ENCODE measurements around the gene TCEANC2. TPM values are rescaled to one million over a fixed set of nuclear protein-coding genes. Genes with fewer than 3 reads are reported as not detected.
"Not testable (repeated sequence)": the region's sequence is repeated elsewhere in the genome, so short reads cannot be mapped to it uniquely, and the experiment has no call there.

TCEANC2 gene
- total RNA-seq, 2 donors from 2014 or later: 2.0 to 7.8 TPM

DNA sequence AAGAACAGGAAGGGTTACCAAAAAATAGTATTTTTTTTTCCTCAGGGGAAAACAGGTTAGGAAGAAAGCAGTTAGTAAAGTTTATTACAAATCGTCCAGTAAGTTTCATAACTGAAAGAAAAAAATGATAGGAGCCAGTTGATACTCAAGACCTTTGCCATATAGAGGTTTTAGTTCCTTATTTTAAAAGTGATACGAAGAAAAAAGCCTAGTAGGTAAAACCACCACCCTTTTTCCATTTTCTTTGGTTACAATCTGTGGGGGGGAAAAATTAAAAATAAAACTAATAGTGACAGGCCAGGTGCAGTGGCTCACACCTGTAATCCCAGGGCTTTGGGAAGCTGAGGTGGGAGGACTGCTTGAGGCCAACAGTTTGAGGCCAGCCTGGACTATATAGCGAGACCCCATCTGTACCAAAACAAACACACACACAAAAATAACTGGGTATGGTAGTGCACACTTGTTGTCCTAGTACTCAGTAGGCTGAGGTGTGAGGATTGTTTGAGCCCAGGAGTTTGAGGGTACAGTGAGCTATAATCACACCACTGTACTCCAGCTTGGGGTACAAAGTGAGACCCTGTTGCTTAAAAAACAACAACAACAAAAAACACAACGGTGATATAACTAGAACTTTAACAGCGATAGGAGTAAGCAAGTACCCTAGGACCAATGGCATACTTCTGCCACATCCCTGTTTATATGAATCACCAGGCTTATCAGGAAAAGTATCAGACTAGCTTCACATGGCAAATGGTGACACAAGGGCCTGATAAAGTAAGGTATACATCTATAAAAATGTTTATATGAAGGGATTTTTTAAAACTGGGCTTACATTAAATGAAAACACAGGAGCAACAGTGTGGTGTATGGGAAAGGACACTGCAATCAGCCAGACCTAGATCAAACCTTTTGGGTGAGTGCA, 5.8 kb upstream of the TCEANC2 start:
- TF ChIP-seq, protein P1, sequence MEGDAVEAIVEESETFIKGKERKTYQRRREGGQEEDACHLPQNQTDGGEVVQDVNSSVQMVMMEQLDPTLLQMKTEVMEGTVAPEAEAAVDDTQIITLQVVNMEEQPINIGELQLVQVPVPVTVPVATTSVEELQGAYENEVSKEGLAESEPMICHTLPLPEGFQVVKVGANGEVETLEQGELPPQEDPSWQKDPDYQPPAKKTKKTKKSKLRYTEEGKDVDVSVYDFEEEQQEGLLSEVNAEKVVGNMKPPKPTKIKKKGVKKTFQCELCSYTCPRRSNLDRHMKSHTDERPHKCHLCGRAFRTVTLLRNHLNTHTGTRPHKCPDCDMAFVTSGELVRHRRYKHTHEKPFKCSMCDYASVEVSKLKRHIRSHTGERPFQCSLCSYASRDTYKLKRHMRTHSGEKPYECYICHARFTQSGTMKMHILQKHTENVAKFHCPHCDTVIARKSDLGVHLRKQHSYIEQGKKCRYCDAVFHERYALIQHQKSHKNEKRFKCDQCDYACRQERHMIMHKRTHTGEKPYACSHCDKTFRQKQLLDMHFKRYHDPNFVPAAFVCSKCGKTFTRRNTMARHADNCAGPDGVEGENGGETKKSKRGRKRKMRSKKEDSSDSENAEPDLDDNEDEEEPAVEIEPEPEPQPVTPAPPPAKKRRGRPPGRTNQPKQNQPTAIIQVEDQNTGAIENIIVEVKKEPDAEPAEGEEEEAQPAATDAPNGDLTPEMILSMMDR (IDR thresholded peaks at IDR 0.05): no peak
- Histone ChIP-seq H3K27me3 (replicated peaks; ENCODE audit: insufficient read depth) (no peaks in the 10 kb centered on the region), H3K36me3 (peaks cover 6% of the 10 kb centered on the region), H3K4me3 (no peak overlapping the region), H3K27ac (no peak overlapping the region), H3K9me3 (no peaks in the 10 kb centered on the region), H3K4me1 (ENCODE audit: control insufficient read depth in 1 of 2, low read depth in 2 of 2) (peaks cover 29 to 44% of the 10 kb centered on the region in 2 donors)
- ATAC-seq (ENCODE audit: insufficient number of reproducible peaks, low FRiP score, low read depth): no peak
- no peak for DNase-seq (ENCODE audit: low spot score)

GRCh38 chr1:54050435-54050834, 3.0 kb upstream of the TCEANC2 start:
- not testable (repeated sequence) for ATAC-seq (ENCODE audit: insufficient number of reproducible peaks, low FRiP score, low read depth); DNase-seq (ENCODE audit: low spot score); H3K27ac ChIP-seq; H3K9me3 ChIP-seq; H3K27me3 ChIP-seq (replicated peaks; ENCODE audit: insufficient read depth); H3K4me3 ChIP-seq; H3K36me3 ChIP-seq
- peaks cover 29 to 44% of the 10 kb centered on the region in 2 donors for H3K4me1 ChIP-seq (ENCODE audit: control insufficient read depth in 1 of 2, low read depth in 2 of 2)

GRCh38 chr1:54051933-54052430, 1.4 kb upstream of the TCEANC2 start:
- Histone ChIP-seq H3K27me3 (replicated peaks; ENCODE audit: insufficient read depth) (no peaks in the 10 kb centered on the region), H3K27ac (peak overlapping the region; percentile 96 to 97), H3K4me3 (peak overlapping the region; percentile 85), H3K9me3 (no peaks in the 10 kb centered on the region), H3K36me3 (no peaks in the 10 kb centered on the region), H3K4me1 (ENCODE audit: control insufficient read depth in 1 of 2, low read depth in 2 of 2) (peaks cover 28 to 44% of the 10 kb centered on the region in 2 donors)
- ATAC-seq (ENCODE audit: insufficient number of reproducible peaks, low FRiP score, low read depth) (no peak), DNase-seq (ENCODE audit: low spot score) (no peak)
- TF ChIP-seq, protein P1 (IDR thresholded peaks at IDR 0.05): no peak

DNA sequence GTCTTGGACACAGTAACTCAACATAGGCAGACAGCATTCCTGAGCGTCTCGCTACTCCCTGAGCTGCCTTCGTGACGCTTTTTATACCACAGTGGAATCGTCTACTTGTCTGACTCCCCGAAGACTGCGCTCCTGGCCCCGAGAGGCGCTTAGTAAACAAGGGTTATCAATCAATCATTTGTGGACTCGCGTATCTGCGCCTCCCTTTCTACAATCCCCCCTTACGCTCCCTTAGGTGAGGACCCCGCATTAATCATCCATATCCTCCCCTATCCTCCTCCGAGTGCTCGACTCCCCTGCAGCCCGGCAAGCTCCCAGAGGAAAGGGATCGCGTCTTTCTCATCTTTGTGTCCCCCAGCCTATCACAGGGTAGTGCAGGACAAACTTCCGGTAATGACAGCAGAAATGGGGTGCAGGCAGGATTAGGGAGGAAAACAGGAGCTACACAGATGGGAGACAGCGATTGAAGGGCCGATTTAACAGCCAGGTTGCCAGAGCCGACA, 926 bp upstream of the TCEANC2 start:
- Histone ChIP-seq H3K36me3 (no peaks in the 10 kb centered on the region), H3K4me3 (peak overlapping the region; percentile 85), H3K27me3 (replicated peaks; ENCODE audit: insufficient read depth) (no peaks in the 10 kb centered on the region), H3K27ac (peak overlapping the region; percentile 96 to 97), H3K4me1 (ENCODE audit: control insufficient read depth in 1 of 2, low read depth in 2 of 2) (peaks cover 23 to 39% of the 10 kb centered on the region in 2 donors), H3K9me3 (no peaks in the 10 kb centered on the region)
- DNase-seq (ENCODE audit: low spot score) (no peak), ATAC-seq (ENCODE audit: insufficient number of reproducible peaks, low FRiP score, low read depth) (peak; percentile 27)
- TF ChIP-seq, protein P1 (IDR thresholded peaks at IDR 0.05): no peak

- Histone ChIP-seq H3K27me3 (replicated peaks; ENCODE audit: insufficient read depth) (no peaks in the 10 kb centered on the region), H3K36me3 (no peaks in the 10 kb centered on the region), H3K4me3 (peak overlapping the region; percentile 85), H3K4me1 (ENCODE audit: control insufficient read depth in 1 of 2, low read depth in 2 of 2) (peaks cover 17 to 25% of the 10 kb centered on the region in 2 donors), H3K27ac (peak overlapping the region; percentile 96 to 97), H3K9me3 (no peaks in the 10 kb centered on the region)
- DNase-seq (ENCODE audit: low spot score) (no peak), ATAC-seq (ENCODE audit: insufficient number of reproducible peaks, low FRiP score, low read depth) (peak; percentile 16)
- TF ChIP-seq, protein P1 (IDR thresholded peaks at IDR 0.05): no peak
Observed at GRCh38 chr1:54053745-54054437, 483 bp downstream of the TCEANC2 start.
